ENCODE results near the gene SV2B.

DNA sequence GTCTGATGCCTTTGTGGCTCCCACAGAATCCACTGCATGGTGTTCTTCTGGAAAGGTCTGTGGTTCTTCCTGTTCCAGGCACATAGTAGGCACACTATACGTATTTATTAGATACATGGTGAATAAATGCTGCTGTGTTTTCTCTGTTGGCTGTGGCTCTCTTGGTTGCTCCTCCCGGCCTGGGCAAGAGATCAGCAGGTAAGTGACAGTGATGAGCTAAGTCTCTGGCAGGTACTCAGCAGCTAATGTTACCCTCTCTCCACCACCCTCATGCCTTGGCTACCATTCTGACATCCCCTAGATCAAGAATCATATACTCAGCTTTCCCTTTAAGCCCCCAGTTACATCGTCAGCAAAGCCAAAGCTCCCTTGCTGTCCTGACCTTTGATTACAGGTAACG, 8.4 kb downstream of the SV2B start:
- TF ChIP-seq MAZ (IDR thresholded peaks at IDR 0.05; ENCODE audit: borderline replicate concordance, low read depth, low read length) (no peak), EHF (CRISPR knock-in tag; IDR thresholded peaks at IDR 0.05) (no peak), PBX3 (IDR thresholded peaks at IDR 0.05) (no peak), SREBF2 (IDR thresholded peaks at IDR 0.05) (no peak), RAD21 (conservative IDR thresholded peaks at IDR 0.05 in 1 of 2, IDR thresholded peaks at IDR 0.05 in 1 of 2) (no peak), NFE2L2 (conservative IDR thresholded peaks at IDR 0.05; ENCODE audit: low read length) (no peak), SMC3 (IDR thresholded peaks at IDR 0.05) (no peak), EP300 (IDR thresholded peaks at IDR 0.05) (no peak), MAFK (IDR thresholded peaks at IDR 0.05; ENCODE audit: partially characterized antibody) (no peak), USF2 (IDR thresholded peaks at IDR 0.05) (no peak), CHD2 (IDR thresholded peaks at IDR 0.05; ENCODE audit: low read length, partially characterized antibody) (no peak), POLR2A (IDR thresholded peaks at IDR 0.05; ENCODE audit: low read length) (no peak)
- TF ChIP-seq, protein P1, sequence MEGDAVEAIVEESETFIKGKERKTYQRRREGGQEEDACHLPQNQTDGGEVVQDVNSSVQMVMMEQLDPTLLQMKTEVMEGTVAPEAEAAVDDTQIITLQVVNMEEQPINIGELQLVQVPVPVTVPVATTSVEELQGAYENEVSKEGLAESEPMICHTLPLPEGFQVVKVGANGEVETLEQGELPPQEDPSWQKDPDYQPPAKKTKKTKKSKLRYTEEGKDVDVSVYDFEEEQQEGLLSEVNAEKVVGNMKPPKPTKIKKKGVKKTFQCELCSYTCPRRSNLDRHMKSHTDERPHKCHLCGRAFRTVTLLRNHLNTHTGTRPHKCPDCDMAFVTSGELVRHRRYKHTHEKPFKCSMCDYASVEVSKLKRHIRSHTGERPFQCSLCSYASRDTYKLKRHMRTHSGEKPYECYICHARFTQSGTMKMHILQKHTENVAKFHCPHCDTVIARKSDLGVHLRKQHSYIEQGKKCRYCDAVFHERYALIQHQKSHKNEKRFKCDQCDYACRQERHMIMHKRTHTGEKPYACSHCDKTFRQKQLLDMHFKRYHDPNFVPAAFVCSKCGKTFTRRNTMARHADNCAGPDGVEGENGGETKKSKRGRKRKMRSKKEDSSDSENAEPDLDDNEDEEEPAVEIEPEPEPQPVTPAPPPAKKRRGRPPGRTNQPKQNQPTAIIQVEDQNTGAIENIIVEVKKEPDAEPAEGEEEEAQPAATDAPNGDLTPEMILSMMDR (IDR thresholded peaks at IDR 0.05) = no peak
- TF ChIP-seq, protein P2, sequence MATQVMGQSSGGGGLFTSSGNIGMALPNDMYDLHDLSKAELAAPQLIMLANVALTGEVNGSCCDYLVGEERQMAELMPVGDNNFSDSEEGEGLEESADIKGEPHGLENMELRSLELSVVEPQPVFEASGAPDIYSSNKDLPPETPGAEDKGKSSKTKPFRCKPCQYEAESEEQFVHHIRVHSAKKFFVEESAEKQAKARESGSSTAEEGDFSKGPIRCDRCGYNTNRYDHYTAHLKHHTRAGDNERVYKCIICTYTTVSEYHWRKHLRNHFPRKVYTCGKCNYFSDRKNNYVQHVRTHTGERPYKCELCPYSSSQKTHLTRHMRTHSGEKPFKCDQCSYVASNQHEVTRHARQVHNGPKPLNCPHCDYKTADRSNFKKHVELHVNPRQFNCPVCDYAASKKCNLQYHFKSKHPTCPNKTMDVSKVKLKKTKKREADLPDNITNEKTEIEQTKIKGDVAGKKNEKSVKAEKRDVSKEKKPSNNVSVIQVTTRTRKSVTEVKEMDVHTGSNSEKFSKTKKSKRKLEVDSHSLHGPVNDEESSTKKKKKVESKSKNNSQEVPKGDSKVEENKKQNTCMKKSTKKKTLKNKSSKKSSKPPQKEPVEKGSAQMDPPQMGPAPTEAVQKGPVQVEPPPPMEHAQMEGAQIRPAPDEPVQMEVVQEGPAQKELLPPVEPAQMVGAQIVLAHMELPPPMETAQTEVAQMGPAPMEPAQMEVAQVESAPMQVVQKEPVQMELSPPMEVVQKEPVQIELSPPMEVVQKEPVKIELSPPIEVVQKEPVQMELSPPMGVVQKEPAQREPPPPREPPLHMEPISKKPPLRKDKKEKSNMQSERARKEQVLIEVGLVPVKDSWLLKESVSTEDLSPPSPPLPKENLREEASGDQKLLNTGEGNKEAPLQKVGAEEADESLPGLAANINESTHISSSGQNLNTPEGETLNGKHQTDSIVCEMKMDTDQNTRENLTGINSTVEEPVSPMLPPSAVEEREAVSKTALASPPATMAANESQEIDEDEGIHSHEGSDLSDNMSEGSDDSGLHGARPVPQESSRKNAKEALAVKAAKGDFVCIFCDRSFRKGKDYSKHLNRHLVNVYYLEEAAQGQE (IDR thresholded peaks at IDR 0.05) = no peak
